ENCODE results near the gene FAM193A.
"Not testable (repeated sequence)": the region's sequence is repeated elsewhere in the genome, so short reads cannot be mapped to it uniquely, and the experiment has no call there.

The FAM193A gene

GRCh38 chr4:2576290-2576689 is 39.8 kb downstream of the FAM193A start:
- no peak for DNase-seq

GRCh38 chr4:2578106-2578505 is 41.7 kb downstream of the FAM193A start:
- no peak for DNase-seq

- DNase-seq = no peak
These were observed 43.5 kb downstream of the FAM193A start for GRCh38 chr4:2579910-2580309.

- DNase-seq = no peak
These were observed 46.6 kb downstream of the FAM193A start for GRCh38 chr4:2583092-2583491.

GRCh38 chr4:2583517-2583916 is 47.1 kb downstream of the FAM193A start:
- DNase-seq = no peak

GRCh38 chr4:2586502-2586901 is 50.1 kb downstream of the FAM193A start:
- no peak for DNase-seq

- DNase-seq = no peak
These were observed 50.9 kb downstream of the FAM193A start for GRCh38 chr4:2587213-2587823.

GRCh38 chr4:2588259-2588658 is 51.8 kb downstream of the FAM193A start:
- no peak for DNase-seq

- DNase-seq = no peak
These were observed 54.7 kb downstream of the FAM193A start for GRCh38 chr4:2591189-2591588.

GRCh38 chr4:2592014-2592413 is 55.6 kb downstream of the FAM193A start:
- not testable (repeated sequence) for DNase-seq

- no peak for DNase-seq
These were observed 56.1 kb downstream of the FAM193A start for GRCh38 chr4:2592572-2592971.

GRCh38 chr4:2593003-2593402 is 56.6 kb downstream of the FAM193A start:
- no peak for DNase-seq

- DNase-seq = no peak
These were observed 59.0 kb downstream of the FAM193A start for GRCh38 chr4:2595436-2595835.

- no peak for DNase-seq
These were observed 59.6 kb downstream of the FAM193A start for GRCh38 chr4:2595952-2596552.

GRCh38 chr4:2596611-2597010 is 60.2 kb downstream of the FAM193A start:
- DNase-seq = no peak

GRCh38 chr4:2598511-2599303 is 62.3 kb downstream of the FAM193A start:
- no peak for DNase-seq

GRCh38 chr4:2599304-2599654 is 62.8 kb downstream of the FAM193A start:
- DNase-seq = no peak

- no peak for DNase-seq
These were observed 64.4 kb downstream of the FAM193A start for GRCh38 chr4:2600878-2601277.

- no peak for DNase-seq
These were observed 68.2 kb downstream of the FAM193A start for GRCh38 chr4:2604614-2605013.

- DNase-seq = no peak
These were observed 70.6 kb downstream of the FAM193A start for GRCh38 chr4:2606960-2607506.

- no peak for DNase-seq
These were observed 71.4 kb downstream of the FAM193A start for GRCh38 chr4:2607822-2608221.

- no peak for DNase-seq
These were observed 71.8 kb downstream of the FAM193A start for GRCh38 chr4:2608291-2608690.

- DNase-seq = no peak
These were observed 79.4 kb downstream of the FAM193A start for GRCh38 chr4:2615821-2616220.

- DNase-seq = no peak
These were observed 81.5 kb downstream of the FAM193A start for GRCh38 chr4:2617955-2618354.
